HFFc6 (cell line): Measurements from ENCODE around the gene EML6. TPM values are rescaled to one million over a fixed set of nuclear protein-coding genes. Genes with fewer than 3 reads are reported as not detected.
A peak's percentile ranks its signal among the peaks of the same experiment; 100 is the strongest.

Experiments
- DNase-seq: peaks from one replicate; pipeline ENCODE4 v3.0.0-alpha.2; 2018
- H3K27ac Mint-ChIP-seq: 2 replicates; pipeline ENCODE4 v1.8.0; 2020; ENCODE audit warnings: mild to moderate bottlenecking, mixed read lengths
- H3K27me3 Mint-ChIP-seq: 2 replicates; pipeline ENCODE4 v1.8.0; 2021; ENCODE audit warnings: mild to moderate bottlenecking, moderate library complexity, mixed read lengths; ENCODE audit not compliant: insufficient read depth
- H3K36me3 Mint-ChIP-seq: 2 replicates; pipeline ENCODE4 v1.8.0; 2021; ENCODE audit warnings: low read depth, mixed read lengths
- H3K4me1 Mint-ChIP-seq: 2 replicates; pipeline ENCODE4 v1.8.0; 2020; ENCODE audit warnings: low read depth, mixed read lengths
- H3K4me3 Mint-ChIP-seq: 2 replicates; pipeline ENCODE4 v1.8.0; 2020; ENCODE audit warnings: mild to moderate bottlenecking, moderate library complexity, mixed read lengths
- H3K9me3 Mint-ChIP-seq: 2 replicates; pipeline ENCODE4 v1.8.0; 2020; ENCODE audit warnings: mild to moderate bottlenecking, mixed read lengths
- total RNA-seq, 6 experiments: library from RNA; stranded (reverse); fragmentation: NEBNext Ultra II Directional; extraction: Animal tissue kit (Norgen Biotek cat#: 25700); gene quantifications; 2 replicates in 1 of 6; 3 replicates in 5 of 6; pipeline ENCODE4 v1.2.3, GENCODE V29; 2021
- TF ChIP-seq, protein P1 (sequence below): fragments of 200-600 bp; sonication (generic); IDR thresholded peaks from 2 replicates; pipeline ENCODE4 v1.5.0; 2021; ENCODE audit warnings: antibody characterized with exemption, mild to moderate bottlenecking

Gene EML6
- total RNA-seq, 6 experiments from 2014 or later = 0.05 to 0.37 (median 0.25) TPM

DNA sequence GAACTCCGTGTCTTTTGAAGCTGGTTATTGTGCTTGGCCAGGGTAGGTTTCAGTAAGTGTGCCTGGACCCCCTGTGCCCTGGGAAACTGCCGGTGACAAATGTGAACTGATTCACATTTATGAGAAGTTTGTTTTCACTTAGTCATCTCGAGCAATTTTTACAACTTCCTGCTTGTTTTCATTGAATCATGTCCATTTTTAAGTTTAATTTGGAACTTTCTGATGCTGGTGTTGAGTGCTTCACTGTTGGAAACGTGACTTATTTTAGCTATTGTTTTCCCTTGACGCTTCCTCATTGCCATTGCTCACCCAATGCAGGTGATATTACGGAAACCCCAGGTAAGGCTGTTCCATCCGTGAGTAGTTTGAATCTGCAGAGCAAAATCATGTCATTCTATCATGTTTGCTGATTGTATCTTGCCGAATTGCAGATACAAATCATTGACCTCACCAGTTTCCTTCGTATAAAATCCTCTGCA lies 229.6 kb downstream of the EML6 start:
- H3K27ac Mint-ChIP-seq = peak overlapping the region; percentile 69
- no peaks in the 10 kb centered on the region for H3K36me3 Mint-ChIP-seq
- peaks cover 5% of the 10 kb centered on the region for H3K27me3 Mint-ChIP-seq
- no peaks in the 10 kb centered on the region for H3K9me3 Mint-ChIP-seq
- H3K4me3 Mint-ChIP-seq = peak overlapping the region; percentile 70
- H3K4me1 Mint-ChIP-seq = peaks cover 66% of the 10 kb centered on the region
- TF ChIP-seq, protein P1, sequence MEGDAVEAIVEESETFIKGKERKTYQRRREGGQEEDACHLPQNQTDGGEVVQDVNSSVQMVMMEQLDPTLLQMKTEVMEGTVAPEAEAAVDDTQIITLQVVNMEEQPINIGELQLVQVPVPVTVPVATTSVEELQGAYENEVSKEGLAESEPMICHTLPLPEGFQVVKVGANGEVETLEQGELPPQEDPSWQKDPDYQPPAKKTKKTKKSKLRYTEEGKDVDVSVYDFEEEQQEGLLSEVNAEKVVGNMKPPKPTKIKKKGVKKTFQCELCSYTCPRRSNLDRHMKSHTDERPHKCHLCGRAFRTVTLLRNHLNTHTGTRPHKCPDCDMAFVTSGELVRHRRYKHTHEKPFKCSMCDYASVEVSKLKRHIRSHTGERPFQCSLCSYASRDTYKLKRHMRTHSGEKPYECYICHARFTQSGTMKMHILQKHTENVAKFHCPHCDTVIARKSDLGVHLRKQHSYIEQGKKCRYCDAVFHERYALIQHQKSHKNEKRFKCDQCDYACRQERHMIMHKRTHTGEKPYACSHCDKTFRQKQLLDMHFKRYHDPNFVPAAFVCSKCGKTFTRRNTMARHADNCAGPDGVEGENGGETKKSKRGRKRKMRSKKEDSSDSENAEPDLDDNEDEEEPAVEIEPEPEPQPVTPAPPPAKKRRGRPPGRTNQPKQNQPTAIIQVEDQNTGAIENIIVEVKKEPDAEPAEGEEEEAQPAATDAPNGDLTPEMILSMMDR = no peak
- DNase-seq = peak; percentile 66

DNA sequence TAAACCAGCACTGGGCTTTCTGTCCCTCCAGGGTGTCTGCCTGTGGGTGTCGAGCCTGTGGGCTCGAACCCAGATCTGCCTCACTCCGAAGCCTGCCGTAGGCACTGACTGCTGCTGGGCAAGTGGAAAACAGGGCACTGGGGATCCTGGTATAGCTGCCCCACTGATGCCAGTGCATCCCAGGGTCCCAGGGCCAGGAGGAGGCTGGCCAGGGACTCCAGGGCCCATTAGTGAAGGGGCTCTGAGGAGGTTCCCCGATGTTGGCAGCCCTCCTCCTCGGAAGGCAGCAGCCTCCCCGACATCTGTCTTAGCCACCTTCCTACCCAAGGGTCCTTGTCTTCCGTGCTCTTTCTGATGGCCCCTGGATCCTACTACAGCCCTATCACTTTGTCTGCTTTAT lies 230.7 kb downstream of the EML6 start:
- TF ChIP-seq, protein P1 = no peak
- peaks cover 64% of the 10 kb centered on the region for H3K4me1 Mint-ChIP-seq
- no peak overlapping the region for H3K4me3 Mint-ChIP-seq
- peaks cover 9% of the 10 kb centered on the region for H3K27me3 Mint-ChIP-seq
- H3K9me3 Mint-ChIP-seq = no peaks in the 10 kb centered on the region
- no peak for DNase-seq
- H3K27ac Mint-ChIP-seq = no peak overlapping the region
- H3K36me3 Mint-ChIP-seq = 0 out of 2 replicates have a peak, but pooled peaks cover 3% of the 10 kb centered on the region

DNA sequence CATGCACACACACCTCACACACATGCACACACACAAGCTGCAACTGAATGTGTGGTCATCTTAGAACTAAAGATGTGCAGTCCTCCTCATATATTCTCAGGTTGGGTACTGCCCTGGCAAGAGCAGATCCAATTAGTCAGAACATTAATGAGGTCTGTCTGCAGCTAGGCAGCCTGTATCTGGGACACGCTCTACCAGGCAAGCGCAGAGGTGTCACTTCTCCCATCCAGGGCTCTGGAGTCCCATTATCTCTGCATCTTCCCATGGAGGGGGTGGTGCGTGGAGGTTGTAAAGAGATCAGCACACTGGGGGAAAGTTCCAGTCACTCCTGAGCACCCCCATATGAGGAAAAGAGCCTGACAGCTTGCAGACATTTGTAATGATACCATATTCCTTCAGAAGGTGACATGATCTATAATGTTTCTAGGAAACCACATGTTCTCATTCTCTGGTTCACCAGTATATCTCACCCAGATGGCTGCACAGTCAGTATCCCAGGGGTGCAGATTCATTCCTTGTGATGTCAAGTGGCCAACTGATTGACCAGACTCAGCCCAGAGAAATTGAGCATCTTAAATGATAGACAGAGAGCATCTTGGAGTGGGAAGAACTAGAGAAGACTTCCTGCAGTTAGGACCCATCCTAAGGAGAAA lies 231.4 kb downstream of the EML6 start:
- H3K4me3 Mint-ChIP-seq = no peak overlapping the region
- H3K27me3 Mint-ChIP-seq = peaks cover 10% of the 10 kb centered on the region
- no peak for DNase-seq

DNA sequence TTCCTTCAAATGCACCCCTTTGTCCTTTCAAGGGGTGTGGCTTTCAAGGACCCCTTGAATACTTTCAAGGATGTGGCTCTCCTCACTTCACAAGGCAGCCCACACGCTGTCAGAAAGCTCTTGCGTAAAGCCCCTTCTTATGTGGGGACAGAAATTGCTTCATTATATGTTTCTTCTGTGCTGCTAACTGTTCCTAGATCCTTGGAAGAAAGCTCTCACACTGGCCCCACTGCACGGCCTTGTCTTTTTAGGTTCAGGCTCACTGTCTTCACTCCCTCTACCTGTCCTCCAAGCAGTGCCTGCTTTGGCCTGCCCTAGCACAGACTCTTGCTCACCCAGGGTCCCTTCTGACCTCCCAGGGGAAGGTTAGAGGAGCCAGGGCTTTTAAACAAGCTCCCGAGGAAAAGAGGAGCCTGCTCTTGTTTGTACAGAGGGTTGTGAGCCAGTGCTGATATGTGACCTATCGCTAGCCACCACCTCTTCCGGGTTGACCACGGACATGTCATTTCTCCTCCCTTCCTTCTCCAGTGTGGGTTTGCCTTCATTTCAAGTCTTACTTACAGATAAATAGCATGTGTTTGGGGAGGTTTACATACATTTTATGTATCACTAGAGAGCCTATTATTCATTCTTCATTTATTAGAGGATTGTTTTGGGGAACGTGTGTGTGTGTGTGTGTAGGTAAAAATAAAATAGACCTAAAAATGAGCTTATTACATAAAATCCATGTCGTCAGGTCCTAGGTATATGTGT lies 232.1 kb downstream of the EML6 start:
- Mint-ChIP-seq H3K27ac (no peak overlapping the region), H3K9me3 (no peaks in the 10 kb centered on the region), H3K4me1 (peaks cover 50% of the 10 kb centered on the region), H3K4me3 (no peak overlapping the region), H3K27me3 (peaks cover 10% of the 10 kb centered on the region), H3K36me3 (0 out of 2 replicates have a peak, but pooled peaks cover 4% of the 10 kb centered on the region)
- DNase-seq = no peak
- TF ChIP-seq, protein P1 = no peak

More for the DNA sequence above, 231.4 kb downstream of the EML6 start:
- Mint-ChIP-seq H3K9me3 (no peaks in the 10 kb centered on the region), H3K4me1 (peaks cover 57% of the 10 kb centered on the region), H3K27ac (no peak overlapping the region), H3K36me3 (0 out of 2 replicates have a peak, but pooled peaks cover 4% of the 10 kb centered on the region)
- TF ChIP-seq, protein P1 = no peak

DNA sequence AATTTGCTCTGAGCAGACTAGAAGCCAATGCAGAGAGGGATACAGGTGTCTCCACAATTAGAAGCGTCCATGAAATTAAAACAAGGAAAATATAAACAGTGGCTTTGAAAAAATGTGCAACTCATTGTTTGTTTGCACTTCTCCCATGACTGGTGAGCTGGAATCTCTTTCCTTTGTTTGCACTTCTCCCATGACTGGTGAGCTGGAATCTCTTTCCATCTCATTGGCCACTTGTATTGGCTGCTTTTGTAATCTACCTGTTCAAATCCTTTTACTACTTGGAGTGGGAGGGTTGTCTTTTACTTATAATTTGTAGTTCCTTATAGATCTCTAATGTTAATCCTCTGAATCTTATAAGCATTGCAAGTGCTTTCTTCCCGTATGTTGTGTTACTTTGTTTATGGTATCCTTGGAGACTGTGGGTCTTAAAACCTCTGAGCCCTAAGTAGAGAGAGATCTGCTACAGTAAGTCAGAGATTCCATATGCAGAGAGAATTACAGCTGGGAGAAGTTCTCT lies 232.7 kb downstream of the EML6 start:
- Mint-ChIP-seq H3K27me3 (peaks cover 10% of the 10 kb centered on the region), H3K4me3 (no peak overlapping the region), H3K27ac (no peak overlapping the region; the same call in 1 of the 2 replicates), H3K36me3 (0 out of 2 replicates have a peak, but pooled peaks cover 4% of the 10 kb centered on the region), H3K9me3 (no peaks in the 10 kb centered on the region), H3K4me1 (peaks cover 44% of the 10 kb centered on the region)
- TF ChIP-seq, protein P1 = no peak
- no peak for DNase-seq
